GM12801 (cell line): ENCODE data around the gene RNF130.

Experiments
- TF ChIP-seq, protein P1 (sequence below): IDR thresholded peaks from one replicate; pipeline ENCODE4 v1.5.1; 2011; ENCODE audit warnings: control low read depth; ENCODE audit not compliant: insufficient read length; ENCODE audit errors: extremely low read depth

The RNF130 gene

DNA sequence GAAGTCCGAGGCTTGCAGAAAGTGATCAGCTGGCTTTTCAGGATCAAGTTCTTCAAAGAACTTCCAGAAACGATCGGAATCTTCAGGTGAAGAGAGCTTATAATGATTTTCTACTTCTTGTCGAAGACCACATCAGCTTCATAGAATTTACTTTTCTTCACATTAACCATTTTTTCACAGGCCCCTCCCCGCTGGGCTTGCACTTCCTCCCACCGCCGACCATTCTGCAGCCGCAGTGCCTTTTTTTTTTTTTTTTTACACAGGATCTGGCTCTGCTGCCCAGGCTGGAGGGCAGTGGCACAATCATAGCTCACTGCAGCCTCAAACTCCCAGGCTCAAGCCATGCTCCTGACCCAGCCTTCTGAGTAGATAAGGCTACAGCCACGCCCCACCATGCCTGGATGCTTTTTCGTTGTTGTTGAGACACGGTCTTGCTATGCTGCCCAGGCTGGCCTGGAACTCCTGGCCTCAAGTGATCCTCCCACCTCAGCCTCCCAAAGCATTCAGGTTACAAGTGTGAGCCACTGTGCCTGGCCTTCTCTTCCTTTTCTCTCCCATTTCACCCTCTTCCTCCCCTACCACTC is 15.3 kb upstream of the RNF130 start:
- TF ChIP-seq, protein P1, sequence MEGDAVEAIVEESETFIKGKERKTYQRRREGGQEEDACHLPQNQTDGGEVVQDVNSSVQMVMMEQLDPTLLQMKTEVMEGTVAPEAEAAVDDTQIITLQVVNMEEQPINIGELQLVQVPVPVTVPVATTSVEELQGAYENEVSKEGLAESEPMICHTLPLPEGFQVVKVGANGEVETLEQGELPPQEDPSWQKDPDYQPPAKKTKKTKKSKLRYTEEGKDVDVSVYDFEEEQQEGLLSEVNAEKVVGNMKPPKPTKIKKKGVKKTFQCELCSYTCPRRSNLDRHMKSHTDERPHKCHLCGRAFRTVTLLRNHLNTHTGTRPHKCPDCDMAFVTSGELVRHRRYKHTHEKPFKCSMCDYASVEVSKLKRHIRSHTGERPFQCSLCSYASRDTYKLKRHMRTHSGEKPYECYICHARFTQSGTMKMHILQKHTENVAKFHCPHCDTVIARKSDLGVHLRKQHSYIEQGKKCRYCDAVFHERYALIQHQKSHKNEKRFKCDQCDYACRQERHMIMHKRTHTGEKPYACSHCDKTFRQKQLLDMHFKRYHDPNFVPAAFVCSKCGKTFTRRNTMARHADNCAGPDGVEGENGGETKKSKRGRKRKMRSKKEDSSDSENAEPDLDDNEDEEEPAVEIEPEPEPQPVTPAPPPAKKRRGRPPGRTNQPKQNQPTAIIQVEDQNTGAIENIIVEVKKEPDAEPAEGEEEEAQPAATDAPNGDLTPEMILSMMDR = no peak

DNA sequence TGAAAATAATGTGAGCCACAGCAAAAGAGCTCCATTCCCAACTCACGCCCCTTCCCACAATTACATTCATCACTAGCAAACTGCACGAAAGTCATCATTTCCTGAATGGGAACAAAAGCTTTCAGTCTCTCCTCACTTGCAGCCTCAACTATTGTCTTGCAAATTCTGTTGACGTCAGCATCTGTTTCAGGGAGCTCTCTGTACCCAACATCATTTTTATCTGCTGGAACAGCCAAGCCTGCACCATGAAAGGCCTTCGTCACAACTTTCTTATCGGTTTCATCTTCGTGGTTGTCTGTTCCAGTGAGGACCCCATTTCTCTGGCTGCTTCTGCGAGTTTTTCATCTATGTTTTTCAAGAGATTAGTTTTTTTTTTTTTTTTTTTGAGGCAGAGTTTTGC is 14.3 kb upstream of the RNF130 start:
- TF ChIP-seq, protein P1 = no peak

DNA sequence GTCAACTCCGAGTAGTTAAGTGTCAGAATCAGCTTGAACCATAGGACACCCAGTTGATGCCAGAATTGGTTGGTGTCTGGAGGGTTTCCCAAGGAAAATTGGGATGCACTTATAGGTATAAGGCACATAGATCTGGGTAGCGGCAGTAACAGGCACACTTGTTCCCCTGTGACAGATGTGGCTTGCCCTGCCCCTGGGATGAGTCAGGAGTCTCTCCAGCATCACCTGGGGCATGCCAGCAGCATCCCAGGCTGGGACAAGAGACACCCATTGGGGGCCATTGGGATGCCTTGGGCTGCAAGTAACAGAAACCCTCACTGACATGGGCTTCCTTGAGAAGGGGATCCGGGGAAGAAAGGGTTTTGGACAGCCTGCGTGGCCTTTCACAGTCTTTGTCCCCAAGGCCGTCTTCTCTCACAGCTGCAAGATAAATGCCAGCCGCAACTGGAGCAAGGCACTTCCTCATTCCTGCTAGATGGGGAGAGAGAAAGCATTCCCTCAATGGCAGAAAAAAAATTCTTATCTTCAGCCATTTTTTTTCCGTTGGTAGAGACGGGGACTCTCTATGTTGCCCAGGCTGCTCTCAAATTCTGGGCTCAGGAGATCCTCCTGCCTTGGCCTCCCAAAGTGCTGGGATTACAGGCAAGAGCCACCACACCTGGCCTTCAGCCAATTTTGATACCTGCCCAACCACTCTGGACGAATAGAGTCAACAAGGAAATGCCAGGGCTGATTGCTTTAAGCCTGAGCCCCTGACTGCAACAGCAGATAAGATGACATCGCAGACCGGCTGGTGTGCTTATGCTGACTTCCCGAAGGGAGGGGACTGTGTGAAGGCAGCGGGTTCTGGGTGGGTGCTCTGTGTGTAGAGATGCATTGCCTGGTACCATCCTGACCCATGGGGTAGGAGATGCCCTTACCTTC is 13.3 kb upstream of the RNF130 start:
- TF ChIP-seq, protein P1 = no peak

DNA sequence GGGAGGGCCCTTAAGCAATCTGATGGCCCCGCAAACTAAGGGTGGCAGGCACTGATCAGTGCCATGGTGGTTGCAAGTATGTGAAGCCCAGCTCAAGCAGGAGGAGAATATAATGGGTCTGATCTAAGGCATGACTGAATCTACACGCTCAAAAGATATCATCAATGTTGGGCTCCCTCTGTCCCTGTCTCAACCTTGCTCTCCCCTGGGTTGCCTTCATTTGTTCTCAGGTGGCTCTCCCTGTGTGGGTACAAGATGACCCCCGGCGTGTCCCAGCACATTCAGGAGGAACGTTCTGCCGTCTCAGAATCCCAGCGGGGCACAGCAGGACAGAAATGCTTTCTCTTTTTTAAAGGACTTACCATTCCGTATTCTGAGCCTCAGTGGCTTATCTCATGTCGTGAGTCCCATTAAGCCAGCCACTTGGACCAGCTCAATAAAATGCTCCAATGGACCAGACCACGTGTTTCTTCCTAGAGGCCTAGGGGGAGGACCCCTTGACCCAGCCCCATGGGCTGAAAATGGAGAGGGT is 12.0 kb upstream of the RNF130 start:
- TF ChIP-seq, protein P1 = no peak

DNA sequence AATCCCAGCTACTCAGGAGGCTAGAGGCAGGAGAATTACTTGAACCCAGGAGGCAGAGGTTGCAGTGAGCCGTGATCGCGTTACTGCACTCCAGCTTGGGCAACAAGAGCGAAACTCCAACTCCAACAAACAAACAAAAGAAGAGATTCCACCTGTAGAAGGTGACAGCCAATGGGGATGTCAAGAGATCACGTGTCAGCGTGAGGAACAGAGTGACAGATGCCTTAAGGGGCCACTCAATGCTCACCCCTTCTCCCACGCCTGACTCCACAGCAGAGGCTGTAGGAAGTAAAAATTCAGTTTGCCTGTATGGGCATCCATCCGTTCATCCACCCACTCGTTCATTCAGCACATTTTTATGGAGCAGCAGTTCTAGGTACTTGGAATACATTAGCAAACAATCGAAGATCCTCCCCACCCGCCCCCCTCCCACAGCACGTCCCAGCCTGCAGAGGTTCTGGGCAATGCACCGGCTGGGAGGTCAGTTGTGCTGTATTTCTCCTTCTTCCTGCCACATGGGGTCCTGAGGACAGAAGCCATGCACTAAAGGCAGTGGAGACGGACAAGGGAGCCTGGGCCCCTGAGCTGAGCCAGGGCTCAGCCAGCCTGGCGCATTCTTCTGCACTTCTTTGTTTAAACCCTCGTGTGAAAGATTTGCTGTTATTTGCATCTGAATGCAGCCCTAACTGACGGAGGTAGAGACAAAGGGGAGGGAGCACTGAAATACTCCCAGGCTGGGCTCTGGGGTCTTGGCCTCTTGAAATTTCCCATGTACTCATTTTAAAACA is 11.3 kb upstream of the RNF130 start:
- TF ChIP-seq, protein P1 = no peak

DNA sequence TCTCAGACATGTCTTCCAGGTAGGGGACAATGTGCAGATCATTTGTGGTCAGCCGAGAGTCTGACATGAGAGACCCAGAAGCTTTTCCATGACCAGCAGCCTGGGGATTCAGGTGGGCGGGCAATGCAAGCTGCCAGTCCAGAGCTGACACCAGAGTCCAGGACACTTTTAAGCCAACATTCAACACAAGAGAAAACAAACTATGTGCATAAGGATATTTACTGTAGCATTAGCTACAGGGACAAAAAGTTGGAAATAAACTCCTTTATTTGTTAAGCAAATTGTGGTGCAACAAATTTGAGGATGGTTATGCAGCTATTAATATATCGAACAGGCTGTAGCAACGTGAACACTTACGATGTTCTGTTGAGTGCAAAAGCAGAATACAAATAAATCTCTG is 9.9 kb upstream of the RNF130 start:
- TF ChIP-seq, protein P1 = no peak
